B cell (primary cell): ENCODE results near the gene ACTN2. TPM values are rescaled to one million over a fixed set of nuclear protein-coding genes. Genes with fewer than 3 reads are reported as not detected.

Source experiments
- ATAC-seq: fragments of 200-7000 bp; cut with Tn5 transposase; one replicate; pipeline ENCODE4 v1.10.0; 2021; ENCODE audit warnings: low read depth, mild to moderate bottlenecking, moderate number of reproducible peaks, moderate library complexity
- CTCF ChIA-PET: fragments of 350-600 bp; sonication (Branson Sonifier 250); formaldehyde crosslinking; loops from one replicate; lab custom pipeline; 2021; ENCODE audit warnings: antibody characterized with exemption, inconsistent platforms; lab: Charles Lee
- POLR2A ChIA-PET: fragments of 350-600 bp; sonication (Branson Sonifier 250); formaldehyde crosslinking; loops from one replicate; lab custom pipeline; 2021; ENCODE audit warnings: antibody characterized with exemption; lab: Charles Lee
- DNase-seq: peaks from one replicate; pipeline ENCODE4 v3.0.0; 2013
- H2AFZ ChIP-seq: 2 replicates; pipeline ENCODE4 v1.6.1; 2012; ENCODE audit warnings: mild to moderate bottlenecking, low read depth, low read length; ENCODE audit not compliant: insufficient read depth, poor library complexity, severe bottlenecking
- H3K27ac ChIP-seq, 2 donors: 1 replicate in 1 of 2; 2 replicates in 1 of 2; pipeline ENCODE4 v1.5.1; 2012 to 2013; ENCODE audit warnings: low read length in 2 of 2, mild to moderate bottlenecking in 2 of 2, moderate library complexity in 1 of 2
- H3K27me3 ChIP-seq, 4 experiments: fragments of 200-600 bp in 1 of 4; sonication (generic) in 1 of 4; replicated peaks in 1 of 4; 1 replicate in 2 of 4; 2 replicates in 2 of 4; pipeline versions ENCODE4 v1.6.1 to v1.7.0; 2013 to 2016; ENCODE audit warnings: low read length in 3 of 4, mild to moderate bottlenecking in 2 of 4, mixed read lengths in 1 of 4, moderate library complexity in 1 of 4; ENCODE audit not compliant: insufficient read depth in 4 of 4, control insufficient read depth in 3 of 4; ENCODE audit errors: control extremely low read depth in 1 of 4
- H3K36me3 ChIP-seq, 2 experiments: replicated peaks in 1 of 2; 1 replicate in 1 of 2; 2 replicates in 1 of 2; pipeline versions ENCODE4 v1.6.1 to v1.7.1; 2013; ENCODE audit warnings: low read length in 1 of 2; ENCODE audit not compliant: insufficient read depth in 2 of 2, control insufficient read depth in 1 of 2; ENCODE audit errors: control extremely low read depth in 1 of 2, extremely low read depth in 1 of 2
- H3K4me1 ChIP-seq, 2 donors: fragments of 200-600 bp in 1 of 2; sonication (generic) in 1 of 2; 1 replicate in 1 of 2; 2 replicates in 1 of 2; pipeline versions ENCODE4 v1.5.1 to v1.6.1; 2013 to 2017; ENCODE audit warnings: low read length in 2 of 2; ENCODE audit not compliant: control insufficient read depth in 2 of 2, insufficient read depth in 2 of 2
- H3K4me2 ChIP-seq: replicated peaks from 2 replicates; pipeline ENCODE3; 2012; ENCODE audit warnings: mild to moderate bottlenecking, low read depth, low read length; ENCODE audit not compliant: poor library complexity, severe bottlenecking
- H3K4me3 ChIP-seq, 5 experiments: fragments of 200-600 bp in 1 of 5; sonication (generic) in 1 of 5; 1 replicate in 3 of 5; 2 replicates in 2 of 5; pipeline versions ENCODE4 v1.5.1 to v1.7.0; 2011 to 2016; ENCODE audit warnings: low read length in 4 of 5, mild to moderate bottlenecking in 4 of 5, low read depth in 2 of 5, control low read depth in 1 of 5, moderate library complexity in 1 of 5; ENCODE audit not compliant: insufficient read depth in 1 of 5; ENCODE audit errors: control extremely low read depth in 1 of 5, extremely low read depth in 1 of 5
- H3K79me2 ChIP-seq: fragments of 200-600 bp; sonication (generic); one replicate; pipeline ENCODE4 v1.6.0; 2016; ENCODE audit warnings: low read length; ENCODE audit not compliant: control insufficient read depth, insufficient read depth
- H3K9ac ChIP-seq: fragments of 200-600 bp; sonication (generic); 2 replicates; pipeline ENCODE4 v1.6.1; 2017; ENCODE audit warnings: mild to moderate bottlenecking, low read length, moderate library complexity
- H3K9me3 ChIP-seq, 3 donors: one replicate each; pipeline versions ENCODE4 v1.6.1 to v1.7.1; 2013; ENCODE audit warnings: low read length in 2 of 3; ENCODE audit not compliant: control insufficient read depth in 2 of 3, insufficient read depth in 1 of 3; ENCODE audit errors: control extremely low read depth in 1 of 3
- H4K20me1 ChIP-seq: 2 replicates; pipeline ENCODE4 v1.6.0; 2012; ENCODE audit warnings: mild to moderate bottlenecking, low read length; ENCODE audit not compliant: insufficient read depth, control insufficient read depth, poor library complexity, severe bottlenecking
- H3K27ac Mint-ChIP-seq: one replicate; pipeline ENCODE4 v1.8.0; 2021; ENCODE audit warnings: mixed read lengths
- H3K27me3 Mint-ChIP-seq: one replicate; pipeline ENCODE4 v1.8.0; 2021; ENCODE audit warnings: mixed read lengths
- H3K4me1 Mint-ChIP-seq: one replicate; pipeline ENCODE4 v1.8.0; 2021; ENCODE audit warnings: mixed read lengths
- H3K4me3 Mint-ChIP-seq: one replicate; pipeline ENCODE4 v1.8.0; 2021; ENCODE audit warnings: mixed read lengths
- H3K9me3 Mint-ChIP-seq: one replicate; pipeline ENCODE4 v1.8.0; 2022; ENCODE audit warnings: mixed read lengths; ENCODE audit not compliant: insufficient read depth
- EZH2 ChIP-seq: IDR thresholded peaks from 2 replicates; pipeline ENCODE4 v1.6.1; 2012; ENCODE audit warnings: borderline replicate concordance, low read depth, mild to moderate bottlenecking, moderate library complexity, low read length; ENCODE audit not compliant: insufficient read depth, poor library complexity, severe bottlenecking
- WGBS: methylation state at CpG from one replicate; pipeline ENCODE4 v1.1.5; 2013; ENCODE audit warnings: missing lambda C conversion rate; ENCODE audit not compliant: insufficient coverage; 5-methylcytosine and 5-hydroxymethylcytosine counted together
- intact Hi-C: fragments of 100-400 bp; cut with micrococcal nuclease; formaldehyde crosslinking; loops from one replicate; pipeline ENCODE4 v1.10.0; 2022
- polyA plus RNA-seq: library from polyadenylated mRNA; depleted of rRNA; stranded (reverse); fragments of >200 nt; gene quantifications from 2 replicates; pipeline ENCODE4 v1.2.3, GENCODE V29; 2012
- total RNA-seq, 2 donors: library from RNA; stranded (reverse); fragments of 120-200 nt in 1 of 2; gene quantifications; 1 replicate in 1 of 2; 2 replicates in 1 of 2; pipeline versions ENCODE4 v1.2.3 to v1.2.4, GENCODE V29; 2013 to 2022
- TF ChIP-seq, protein P1 (sequence below): fragments of 200-600 bp; IDR thresholded peaks from one replicate; pipeline ENCODE4 v1.8.0; 2022; ENCODE audit warnings: antibody characterized with exemption, mild to moderate bottlenecking

The ACTN2 gene
- total and polyA plus RNA-seq, 2 donors (not counting 1 experiment from before 2014, with no cell fraction given): 0.30 TPM; not detected in 1

DNA sequence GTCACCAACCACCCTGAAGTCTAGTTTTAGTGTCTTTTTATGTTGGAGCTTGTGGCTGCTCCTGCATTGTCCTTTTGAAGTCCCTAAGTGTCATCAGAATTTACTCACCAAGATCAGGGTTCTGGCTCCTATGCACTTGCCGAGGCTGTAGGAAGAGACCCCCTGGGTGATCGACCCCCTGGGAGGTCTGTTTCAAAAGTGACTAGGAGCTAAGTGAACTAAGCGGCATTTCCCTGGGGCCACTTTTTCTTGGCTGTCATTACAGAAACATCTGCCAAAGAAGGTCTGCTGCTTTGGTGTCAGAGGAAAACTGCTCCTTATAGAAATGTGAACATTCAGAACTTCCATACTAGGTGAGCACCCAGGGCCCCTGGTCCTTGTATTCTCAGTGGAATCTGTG lies 39.4 kb downstream of the ACTN2 start:
- ATAC-seq (no peak), DNase-seq (no peak)
- intact Hi-C loops: no loop called here
- no peaks in the 10 kb centered on the region for H3K79me2 ChIP-seq
- ChIA-PET CTCF (no interaction called here), POLR2A (no interaction called here)
- peaks cover 0 to 8% (median 0%) of the 10 kb centered on the region in 3 donors for H3K9me3 ChIP-seq
- peaks cover 0 to 2% (median 0%) of the 10 kb centered on the region in 4 experiments for H3K27me3 ChIP-seq
- Mint-ChIP-seq H3K4me1 (no peaks in the 10 kb centered on the region), H3K4me3 (no peak overlapping the region), H3K9me3 (no peaks in the 10 kb centered on the region), H3K27ac (no peak overlapping the region), H3K27me3 (peaks cover 8% of the 10 kb centered on the region)
- no peaks in the 10 kb centered on the region for H4K20me1 ChIP-seq
- H2AFZ ChIP-seq: no peak overlapping the region
- no peak overlapping the region for H3K4me3 ChIP-seq
- no peak overlapping the region for H3K9ac ChIP-seq
- TF ChIP-seq, protein P1, sequence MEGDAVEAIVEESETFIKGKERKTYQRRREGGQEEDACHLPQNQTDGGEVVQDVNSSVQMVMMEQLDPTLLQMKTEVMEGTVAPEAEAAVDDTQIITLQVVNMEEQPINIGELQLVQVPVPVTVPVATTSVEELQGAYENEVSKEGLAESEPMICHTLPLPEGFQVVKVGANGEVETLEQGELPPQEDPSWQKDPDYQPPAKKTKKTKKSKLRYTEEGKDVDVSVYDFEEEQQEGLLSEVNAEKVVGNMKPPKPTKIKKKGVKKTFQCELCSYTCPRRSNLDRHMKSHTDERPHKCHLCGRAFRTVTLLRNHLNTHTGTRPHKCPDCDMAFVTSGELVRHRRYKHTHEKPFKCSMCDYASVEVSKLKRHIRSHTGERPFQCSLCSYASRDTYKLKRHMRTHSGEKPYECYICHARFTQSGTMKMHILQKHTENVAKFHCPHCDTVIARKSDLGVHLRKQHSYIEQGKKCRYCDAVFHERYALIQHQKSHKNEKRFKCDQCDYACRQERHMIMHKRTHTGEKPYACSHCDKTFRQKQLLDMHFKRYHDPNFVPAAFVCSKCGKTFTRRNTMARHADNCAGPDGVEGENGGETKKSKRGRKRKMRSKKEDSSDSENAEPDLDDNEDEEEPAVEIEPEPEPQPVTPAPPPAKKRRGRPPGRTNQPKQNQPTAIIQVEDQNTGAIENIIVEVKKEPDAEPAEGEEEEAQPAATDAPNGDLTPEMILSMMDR: no peak
- TF ChIP-seq EZH2: no peak
- no peaks in the 10 kb centered on the region for H3K36me3 ChIP-seq
- H3K4me2 ChIP-seq: no peak overlapping the region
- no peaks in the 10 kb centered on the region for H3K4me1 ChIP-seq
- WGBS: 70% methylated on average over 3 of the region's 3 CpGs
- no peak overlapping the region for H3K27ac ChIP-seq

DNA sequence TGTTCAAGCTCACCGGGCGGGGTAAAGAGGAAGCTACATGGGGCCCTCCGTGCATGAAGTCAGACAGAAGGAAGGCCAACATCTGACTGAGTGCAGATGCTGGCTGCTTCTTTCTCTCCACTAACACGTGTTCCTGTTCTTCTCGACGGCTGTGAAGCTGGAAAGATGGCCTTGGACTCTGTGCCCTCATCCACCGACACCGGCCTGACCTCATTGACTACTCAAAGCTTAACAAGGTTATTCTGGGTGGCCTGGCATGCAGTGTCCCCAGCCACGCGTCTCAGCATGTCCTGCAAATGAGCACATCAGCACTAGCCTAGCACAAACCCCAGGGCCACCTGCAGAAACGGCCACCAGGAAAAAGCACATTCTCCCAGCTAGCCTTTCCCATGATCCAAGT lies 41.2 kb downstream of the ACTN2 start:
- ChIA-PET POLR2A (no interaction called here), CTCF (no interaction called here)
- Histone ChIP-seq H3K27ac (no peak overlapping the region), H3K79me2 (no peaks in the 10 kb centered on the region), H3K4me1 (no peaks in the 10 kb centered on the region), H3K36me3 (no peaks in the 10 kb centered on the region), H2AFZ (no peak overlapping the region), H4K20me1 (no peaks in the 10 kb centered on the region), H3K9ac (no peak overlapping the region), H3K4me3 (no peak overlapping the region), H3K9me3 (peaks cover 0 to 8% (median 0%) of the 10 kb centered on the region in 3 donors), H3K4me2 (no peak overlapping the region), H3K27me3 (peaks cover 0 to 2% (median 0%) of the 10 kb centered on the region in 4 experiments)
- no peaks in the 10 kb centered on the region for H3K4me1 Mint-ChIP-seq
- WGBS: 73% methylated on average over 11 of the region's 11 CpGs
- ATAC-seq (no peak), DNase-seq (no peak)
- intact Hi-C loops: no loop called here
- no peak for TF ChIP-seq EZH2
- TF ChIP-seq, protein P1: no peak
- no peak overlapping the region for H3K27ac Mint-ChIP-seq
- no peaks in the 10 kb centered on the region for H3K9me3 Mint-ChIP-seq
- H3K4me3 Mint-ChIP-seq: no peak overlapping the region
- H3K27me3 Mint-ChIP-seq: peaks cover 8% of the 10 kb centered on the region
